Dedifferentiated amniotic fluid mesenchymal stem cell (primary cell): ENCODE measurements around the gene GALM.

Experiments used
- DNase-seq: peaks from one replicate; pipeline ENCODE4 v3.0.0-alpha.2; 2016; ENCODE audit errors: extremely low spot score

Gene GALM

GRCh38 chr2:38649176-38649728 is 16.7 kb upstream of the GALM start:
- no peak for DNase-seq

DNA sequence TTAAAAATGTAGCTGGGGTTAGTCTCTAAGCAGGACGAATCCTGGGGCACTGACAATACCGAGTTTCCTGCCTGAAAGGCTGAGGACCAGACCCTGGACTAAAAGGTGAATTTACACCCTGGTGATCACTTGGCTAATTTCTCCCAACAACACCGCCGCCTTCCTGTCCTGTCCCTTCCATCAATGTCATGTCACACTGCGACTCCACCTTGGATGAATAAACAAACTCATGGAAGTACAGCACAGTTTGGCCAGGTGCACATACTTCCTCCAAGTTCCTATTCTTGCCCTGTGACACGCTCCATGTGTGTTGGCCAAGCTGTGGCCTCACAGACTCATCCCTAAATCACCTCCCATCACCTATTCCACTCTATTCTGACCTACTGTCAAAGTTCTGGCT is 15.9 kb upstream of the GALM start:
- DNase-seq: no peak

GRCh38 chr2:38650717-38651116 is 15.2 kb upstream of the GALM start:
- no peak for DNase-seq

DNA sequence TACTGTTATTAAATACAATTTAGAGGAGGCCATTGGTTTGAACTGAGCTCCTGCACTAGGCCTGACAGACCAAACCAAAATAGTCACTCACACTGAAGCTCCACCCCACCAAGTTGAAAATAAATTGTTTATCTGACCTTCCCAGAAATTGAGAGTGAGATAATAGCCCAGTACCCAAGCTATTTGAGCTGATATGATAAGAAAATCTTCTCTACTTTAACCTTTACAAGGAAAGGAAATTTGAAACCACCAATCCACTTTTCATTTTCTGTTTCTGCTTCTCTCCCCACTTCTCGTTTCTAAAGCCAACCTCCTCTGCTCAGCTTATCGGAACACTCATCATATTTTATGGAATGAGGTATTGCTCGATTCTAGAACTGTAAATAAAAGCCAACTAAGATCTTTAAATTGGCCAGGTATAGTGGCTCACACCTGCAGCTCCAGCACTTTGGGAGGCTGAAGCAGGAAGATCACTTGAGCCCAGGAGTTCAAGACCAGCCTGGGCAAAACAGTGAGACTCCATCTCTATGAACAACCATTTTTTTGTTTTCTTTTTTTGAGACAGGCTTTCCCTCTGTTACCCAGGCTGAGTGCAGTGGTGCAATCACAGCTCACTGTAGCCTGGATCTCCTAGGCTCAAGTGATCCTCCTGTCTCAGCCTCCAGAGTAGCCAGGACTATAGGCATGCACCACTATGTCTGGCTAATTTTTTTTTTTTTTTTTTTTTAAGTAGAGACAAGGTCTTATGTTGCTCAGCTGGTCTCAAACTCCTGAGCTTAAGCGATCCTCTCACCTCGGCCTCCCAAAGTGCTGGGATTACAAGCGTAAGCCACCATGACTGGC is 13.3 kb upstream of the GALM start:
- no peak for DNase-seq

DNA sequence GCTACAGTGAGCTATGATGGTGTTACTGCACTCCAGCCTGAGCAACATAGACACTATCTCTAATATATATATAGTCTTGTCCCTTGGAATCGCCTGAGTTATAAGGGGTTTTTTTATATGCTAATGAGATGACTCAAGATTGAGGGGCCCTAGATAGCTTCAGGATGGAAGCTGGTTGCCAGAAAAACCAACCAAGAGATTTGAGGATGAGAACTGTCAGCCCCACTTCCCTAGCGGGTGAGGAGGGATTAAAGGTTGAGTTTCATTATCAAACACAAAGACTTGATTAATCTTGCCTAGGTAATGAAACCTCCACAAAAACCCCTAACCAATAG is 12.6 kb upstream of the GALM start:
- DNase-seq: no peak

GRCh38 chr2:38653715-38654527 is 12.0 kb upstream of the GALM start:
- no peak for DNase-seq

DNA sequence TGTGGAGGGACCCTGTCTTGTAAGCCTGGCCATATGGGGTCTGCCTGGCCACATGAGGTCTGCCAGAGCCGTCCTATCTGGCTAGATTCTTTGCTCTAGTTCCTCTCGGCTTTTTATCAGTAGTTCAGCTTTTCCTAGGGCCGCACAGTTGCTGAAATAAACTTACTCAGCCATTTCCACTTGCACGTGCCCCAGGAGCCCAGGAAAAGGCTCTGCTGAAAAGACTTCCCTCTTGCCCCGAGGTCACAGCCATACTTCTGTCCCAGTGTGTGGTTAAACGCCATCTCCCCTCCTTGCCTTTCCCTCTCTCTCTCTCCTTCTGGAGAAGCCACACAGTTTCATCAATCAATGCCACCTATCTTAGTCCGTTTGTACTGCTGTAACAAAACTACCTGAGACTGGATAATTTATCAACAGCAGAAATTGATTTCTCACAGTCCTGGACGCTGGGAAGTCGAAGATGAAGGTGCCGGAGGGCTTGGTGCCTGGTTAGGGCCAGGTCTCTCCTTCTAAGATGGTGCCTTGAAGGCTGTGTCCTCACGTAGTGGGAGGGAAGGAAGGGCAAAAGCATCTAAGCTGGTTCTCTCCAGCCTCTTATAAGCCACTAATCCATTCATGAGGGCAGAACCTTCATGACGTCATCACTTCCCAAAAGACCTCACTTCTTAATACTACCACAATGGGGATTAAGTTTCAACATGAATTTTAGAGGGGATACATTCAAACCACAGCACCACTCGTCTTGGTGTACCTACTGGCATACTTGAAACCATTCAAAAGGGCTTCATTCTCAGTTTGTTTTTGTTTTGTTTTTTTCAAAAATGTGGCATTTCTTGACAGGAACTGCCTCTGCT is 11.2 kb upstream of the GALM start:
- no peak for DNase-seq

DNA sequence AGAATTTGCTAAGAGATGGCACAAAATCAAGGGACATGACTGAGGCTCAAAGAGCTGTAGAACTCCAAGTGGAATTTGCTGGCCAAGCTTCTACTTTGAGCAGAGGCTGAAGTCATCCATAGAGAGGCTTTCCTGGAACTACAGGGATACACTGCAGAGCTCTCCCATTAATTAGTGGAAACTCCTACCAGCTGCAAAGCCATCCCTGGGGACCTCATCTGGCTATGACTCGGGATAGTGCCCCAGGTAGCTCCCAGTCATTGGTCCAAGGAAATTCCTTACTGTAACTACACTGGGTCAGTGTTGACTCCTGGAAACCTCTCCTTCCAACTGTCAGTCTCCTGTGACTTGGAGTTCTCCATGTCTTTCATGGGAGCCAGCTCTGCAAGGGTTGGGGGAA is 10.5 kb upstream of the GALM start:
- DNase-seq: no peak

DNA sequence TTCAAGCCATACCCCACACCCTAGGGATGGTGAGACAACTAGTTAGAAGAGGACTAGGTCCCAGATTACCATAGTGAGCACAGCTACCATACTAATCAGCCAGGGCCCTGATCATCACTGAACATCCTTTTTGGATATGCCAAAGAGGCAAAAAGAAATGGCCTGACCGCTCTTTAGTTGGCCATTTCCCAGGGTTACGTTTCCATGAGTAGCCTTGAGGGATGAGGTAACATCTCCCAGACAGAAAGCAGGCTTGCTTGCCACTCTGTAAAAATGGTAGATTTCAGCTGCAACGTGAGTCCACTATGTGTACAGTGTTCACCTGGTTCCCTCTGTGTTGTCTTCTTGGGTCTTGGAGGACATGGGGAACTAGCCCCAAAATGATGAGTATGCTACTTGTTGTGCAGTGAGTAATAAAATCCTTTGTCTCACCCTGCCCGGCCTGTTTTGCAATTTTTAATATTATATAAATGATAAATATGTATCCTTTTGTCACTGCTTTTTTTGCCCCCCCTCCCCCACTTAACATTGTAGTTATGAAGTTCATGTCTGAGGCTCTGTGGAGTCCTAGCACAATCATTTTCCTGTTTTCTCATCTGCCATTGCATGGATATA is 8.9 kb upstream of the GALM start:
- no peak for DNase-seq

DNA sequence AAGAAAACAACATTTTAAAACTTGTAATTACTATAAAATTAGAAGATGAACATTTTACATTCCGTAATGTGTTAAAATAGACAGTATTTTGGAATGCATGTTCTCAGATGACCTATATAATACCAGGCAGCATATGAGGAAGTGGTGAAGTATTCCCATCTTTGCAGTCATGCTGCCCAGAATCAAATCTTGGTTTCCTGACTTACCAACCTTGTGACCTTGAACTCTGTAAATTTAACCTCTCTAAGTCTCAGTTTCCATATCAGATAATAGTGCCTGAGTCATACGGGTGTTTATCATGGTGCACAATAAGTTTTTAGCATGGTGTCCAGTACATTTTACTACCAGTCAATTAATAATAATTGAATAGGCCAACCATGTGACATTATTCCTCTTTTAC is 7.3 kb upstream of the GALM start:
- no peak for DNase-seq

- DNase-seq: no peak
Measured at GRCh38 chr2:38659115-38659514, 6.8 kb upstream of the GALM start.

DNA sequence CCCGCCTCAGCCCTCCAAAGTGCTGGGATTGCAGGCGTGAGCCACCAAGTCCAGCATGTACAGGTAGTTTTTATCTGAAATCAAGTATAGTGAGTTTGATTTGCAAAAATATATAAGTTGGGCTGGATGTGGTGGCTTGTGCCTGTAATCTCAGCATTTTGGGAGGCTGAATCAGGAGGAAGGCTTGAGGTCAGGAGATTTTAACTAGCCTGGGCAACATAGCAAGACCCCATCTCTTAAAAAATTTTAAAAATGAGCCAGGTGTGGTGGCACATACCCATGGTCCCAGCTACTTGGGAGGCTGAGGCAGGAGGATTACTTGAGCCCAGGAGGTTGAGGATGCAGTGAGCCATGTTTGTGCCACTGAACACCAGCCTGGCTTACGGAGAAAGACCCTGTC is 5.6 kb upstream of the GALM start:
- DNase-seq: no peak

- no peak for DNase-seq
Measured at GRCh38 chr2:38661306-38661705, 4.6 kb upstream of the GALM start.

- DNase-seq: no peak
Measured at GRCh38 chr2:38666556-38666910, 619 bp downstream of the GALM start.

- no peak for DNase-seq
Measured at GRCh38 chr2:38668092-38668491, 2.2 kb downstream of the GALM start.

DNA sequence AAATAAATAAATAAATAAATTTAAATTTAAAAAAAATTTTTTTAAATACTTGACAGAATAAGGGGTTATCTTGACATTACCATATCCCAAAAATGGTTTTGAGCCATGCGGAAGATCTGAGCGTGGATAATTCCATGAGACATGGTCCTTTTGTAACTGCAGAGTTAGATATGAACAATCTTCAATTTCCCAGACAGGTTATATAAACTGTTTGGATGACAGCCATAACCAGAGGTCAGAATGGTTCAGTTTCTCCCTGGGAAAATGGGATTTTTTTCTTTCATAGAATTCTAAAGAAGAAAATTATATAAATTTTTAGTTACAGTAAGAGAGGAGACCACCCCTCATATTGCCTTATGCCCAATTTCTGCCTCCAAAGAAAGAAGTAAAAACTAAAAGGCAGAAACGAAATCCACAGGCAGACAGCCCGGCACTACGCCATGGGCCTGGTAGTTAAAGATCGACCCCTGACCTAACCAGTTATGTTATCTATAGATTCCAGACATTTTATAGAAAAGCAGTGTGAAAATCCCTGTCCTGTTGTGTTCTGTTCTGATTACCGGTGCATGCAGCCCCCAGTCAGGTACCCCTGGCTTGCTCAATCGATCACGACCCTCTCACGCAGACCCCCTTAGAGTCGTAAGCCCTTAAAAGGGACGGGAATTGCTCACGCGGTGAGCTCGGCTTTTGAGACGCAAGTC is 3.0 kb downstream of the GALM start:
- no peak for DNase-seq

- DNase-seq: no peak
Measured at GRCh38 chr2:38671303-38671702, 5.4 kb downstream of the GALM start.

- no peak for DNase-seq
Measured at GRCh38 chr2:38671946-38672345, 6.0 kb downstream of the GALM start.

DNA sequence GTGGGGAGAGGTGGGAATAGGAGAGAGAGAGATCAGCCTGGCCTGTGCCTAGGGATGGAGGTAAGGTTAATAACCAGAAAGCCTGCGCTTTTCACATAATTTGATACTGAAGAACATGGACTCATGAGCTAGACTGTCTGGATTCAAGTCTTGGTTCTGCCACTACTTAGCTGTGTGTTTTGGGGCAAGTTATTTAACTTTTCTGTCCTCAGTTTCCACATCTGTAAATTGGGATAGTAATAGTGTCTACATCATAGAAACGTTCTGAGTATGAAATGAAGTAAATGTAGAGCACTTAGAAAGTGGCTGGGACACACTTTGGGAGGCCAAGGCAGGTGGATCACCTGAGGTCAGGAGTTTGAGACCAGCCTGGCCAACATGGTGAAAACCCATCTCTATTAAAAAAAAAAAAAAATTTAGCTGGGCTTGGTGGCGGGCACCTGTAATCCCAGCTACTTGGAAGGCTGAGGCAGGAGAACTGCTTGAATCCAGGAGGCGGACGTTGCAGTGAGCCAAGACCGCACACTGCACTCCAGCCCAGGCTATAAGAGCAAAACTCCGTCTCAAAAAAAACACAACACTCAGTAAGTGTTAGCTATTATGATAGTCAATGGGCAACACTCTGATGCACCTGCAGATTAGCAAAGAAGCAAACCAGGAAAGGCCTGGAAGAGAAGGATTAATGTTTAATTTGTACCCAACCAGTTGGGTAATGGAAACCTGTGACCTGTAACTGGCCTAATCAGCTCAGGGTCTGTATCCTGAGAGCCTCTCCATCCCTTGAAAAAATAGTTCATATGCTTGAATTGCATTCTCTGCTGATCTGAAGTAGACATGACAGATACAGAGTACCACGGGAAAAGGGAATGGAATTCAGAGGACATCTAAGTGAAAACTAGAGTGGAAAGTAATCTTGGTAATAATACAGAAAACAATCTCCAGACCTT is 6.8 kb downstream of the GALM start:
- DNase-seq: no peak

- DNase-seq: no peak
Measured at GRCh38 chr2:38676681-38677080, 10.8 kb downstream of the GALM start.
